HL-60 (cell line): ENCODE data around the gene KCND1.

Source experiments
- DNase-seq, 2 experiments: peaks; one replicate each; pipeline ENCODE4 v3.0.0-alpha.2; 2010 to 2020; ENCODE audit warnings: low read depth in 1 of 2, low spot score in 1 of 2
- H3K27ac ChIP-seq: fragments of 250-450 bp; sonication (Bioruptor Pico); replicated peaks from 2 replicates; pipeline ENCODE4 v1.5.1; 2020; ENCODE audit warnings: mild to moderate bottlenecking, moderate library complexity
- H3K27me3 ChIP-seq: fragments of 250-450 bp; sonication (Bioruptor Pico); 2 replicates; pipeline ENCODE4 v1.5.1; 2021; ENCODE audit warnings: mild to moderate bottlenecking, moderate library complexity; ENCODE audit not compliant: insufficient read depth, poor library complexity, severe bottlenecking
- H3K4me3 ChIP-seq: replicated peaks from 2 replicates; pipeline ENCODE4 v1.5.1; 2011; ENCODE audit warnings: mild to moderate bottlenecking, control low read depth, low read length; ENCODE audit not compliant: insufficient read depth
- CTCF ChIP-seq: IDR thresholded peaks from one replicate; pipeline ENCODE4 v1.5.1; 2011; ENCODE audit warnings: low read length, control low read depth, inconsistent platforms; ENCODE audit not compliant: insufficient read depth
- GABPA ChIP-seq: IDR thresholded peaks from 2 replicates; pipeline ENCODE4 v1.6.1; 2012; ENCODE audit warnings: low read depth
- POLR2AphosphoS5 ChIP-seq: IDR thresholded peaks from 2 replicates; pipeline ENCODE4 v1.6.1; 2012; ENCODE audit warnings: low read depth
- REST ChIP-seq: IDR thresholded peaks from 2 replicates; pipeline ENCODE4 v1.6.1; 2012; ENCODE audit warnings: low read depth; ENCODE audit not compliant: insufficient replicate concordance
- SPI1 ChIP-seq: IDR thresholded peaks from 2 replicates; pipeline ENCODE4 v1.6.1; 2012; ENCODE audit warnings: low read depth, mild to moderate bottlenecking, borderline replicate concordance

The KCND1 gene

GRCh38 chrX:49002091-49002935 lies 30.7 kb upstream of the KCND1 start, which contains the start of gene GRIPAP1:
Gene GRIPAP1 (minus strand): TSS chrX:49002264. CDS start chrX:49002229, 35 bp downstream.
- H3K27ac ChIP-seq: peak within 1 kb of the TSS; percentile 98
- peak within 1 kb of the TSS; percentile 69 for H3K4me3 ChIP-seq
- TF ChIP-seq SPI1 (no peak), CTCF (no peak), GABPA (no peak), REST (peak; percentile 69), POLR2AphosphoS5 (peak; percentile 74)
- DNase-seq: peak; percentile 66 to 78
- H3K27me3 ChIP-seq: no peaks in the 10 kb centered on the region

- TF ChIP-seq SPI1 (no peak), GABPA (no peak), CTCF (no peak), POLR2AphosphoS5 (no peak), REST (no peak)
- H3K27ac ChIP-seq: peak overlapping the region; percentile 98
- H3K27me3 ChIP-seq: no peaks in the 10 kb centered on the region
- peak in 1 of 2 experiments; percentile 52 for DNase-seq
- peak overlapping the region; percentile 69 for H3K4me3 ChIP-seq
Observed at GRCh38 chrX:49001521-49002090, 30.0 kb upstream of the KCND1 start.

GRCh38 chrX:49000636-49001035 lies 29.0 kb upstream of the KCND1 start:
- DNase-seq: no peak
- Histone ChIP-seq H3K27ac (no peak overlapping the region), H3K27me3 (no peaks in the 10 kb centered on the region), H3K4me3 (no peak overlapping the region)
- no peak for TF ChIP-seq CTCF
- TF ChIP-seq GABPA: no peak
- TF ChIP-seq POLR2AphosphoS5: no peak
- TF ChIP-seq REST: no peak
- TF ChIP-seq SPI1: no peak
